Measurements from ENCODE around the gene DCTN4. TPM values are rescaled to one million over a fixed set of nuclear protein-coding genes. Genes with fewer than 3 reads are reported as not detected.

The DCTN4 gene
- total RNA-seq, 1 experiment from 2014 or later = 28.3 TPM

- Histone ChIP-seq H3K36me3 (replicated peaks; ENCODE audit: control insufficient read depth, insufficient read depth, low read length) (no peaks in the 10 kb centered on the region), H3K27me3 (ENCODE audit: control insufficient read depth, insufficient read depth, low read length) (peaks cover 4% of the 10 kb centered on the region), H3K4me3 (ENCODE audit: insufficient read depth, low read depth, low read length) (no peak overlapping the region)
- DNase-seq = no peak
Measured at GRCh38 chr5:150659360-150660107, 99.3 kb downstream of the DCTN4 start.

GRCh38 chr5:150658699-150659265 is 100.0 kb downstream of the DCTN4 start:
- peaks cover 4% of the 10 kb centered on the region for H3K27me3 ChIP-seq (ENCODE audit: control insufficient read depth, insufficient read depth, low read length)
- H3K36me3 ChIP-seq (replicated peaks; ENCODE audit: control insufficient read depth, insufficient read depth, low read length) = no peaks in the 10 kb centered on the region
- DNase-seq = peak; percentile 61
- H3K4me3 ChIP-seq (ENCODE audit: insufficient read depth, low read depth, low read length) = no peak overlapping the region

Other genes starting within 250 kb of the DCTN4 start
- 0.63 and 1.3 TPM in 2 replicates for gene SYNPO, start 118.4 kb downstream of the DCTN4 start, total RNA-seq (2014; rRNA removed; shearing (Covaris generic))
- 8.1 and 12.9 TPM in 2 replicates for gene MYOZ3, start 97.8 kb downstream of the DCTN4 start, total RNA-seq (2014; rRNA removed; shearing (Covaris generic))
- gene RBM22, start 58.0 kb downstream of the DCTN4 start, total RNA-seq (2014; rRNA removed; shearing (Covaris generic)) = 35.2 and 39.6 TPM in 2 replicates
- gene SMIM3, start 19.7 kb upstream of the DCTN4 start, total RNA-seq (2014; rRNA removed; shearing (Covaris generic)) = 3.0 and 5.2 TPM in 2 replicates
- not detected in 2 replicates for gene IRGM, start 87.5 kb upstream of the DCTN4 start, total RNA-seq (2014; rRNA removed; shearing (Covaris generic))
- gene ZNF300, start 146.0 kb upstream of the DCTN4 start, total RNA-seq (2014; rRNA removed; shearing (Covaris generic)) = not detected in 2 replicates